ENCODE results near the gene APOA5.

GRCh38 chr11:116787786-116788486, 3.7 kb downstream of the APOA5 start, which contains the start of gene ZPR1:
- TF ChIP-seq CTCF (IDR thresholded peaks at IDR 0.05) (no peak), POLR2A (IDR thresholded peaks at IDR 0.05) (peak in 1 of 2 donors; percentile 56), EP300 (IDR thresholded peaks at IDR 0.05) (no peak), POLR2AphosphoS5 (IDR thresholded peaks at IDR 0.05) (peak in 1 of 3 donors; percentile 44)

All from suprapubic skin (tissue), 4 donors.